RWPE1 (cell line): ENCODE results near the gene DSCAM.

Experiments
- CTCF ChIA-PET: fragments of 350-600 bp; sonication (Branson Sonifier 250); formaldehyde crosslinking; extraction: SDS; loops from one replicate; lab custom pipeline; 2021; lab: Yijun Ruan, JAX
- POLR2A ChIA-PET: fragments of 400-600 bp; formaldehyde crosslinking; extraction: SDS; loops from one replicate; lab custom pipeline; 2020; ENCODE audit warnings: antibody characterized with exemption; ENCODE audit not compliant: low non-redundant PET; lab: Yijun Ruan, JAX
- DNase-seq: peaks from one replicate; pipeline ENCODE4 v3.0.0; 2012; ENCODE audit warnings: low spot score
- H3K27ac ChIP-seq: fragments of 450-650 bp; 2 replicates; pipeline ENCODE4 v1.5.1; 2017
- CTCF ChIP-seq: fragments of 450-650 bp; conservative IDR thresholded peaks from 2 replicates; pipeline ENCODE4 v1.5.1; 2017; ENCODE audit warnings: low read depth, mild to moderate bottlenecking

The DSCAM gene

GRCh38 chr21:40871099-40871498 lies 24.1 kb upstream of the DSCAM start:
- ChIA-PET CTCF (interaction anchor here (0.6 kb wide), 1 partner anchor 8 kb away, joined by 3 read pairs; no protein-coding TSS in a partner anchor), POLR2A (no interaction called here)
- no peak for DNase-seq
- H3K27ac ChIP-seq, result no peak overlapping the region
- TF ChIP-seq CTCF, result no peak

- no peak for TF ChIP-seq CTCF
- ChIA-PET CTCF (no interaction called here), POLR2A (no interaction called here)
- H3K27ac ChIP-seq, result no peak overlapping the region
- DNase-seq, result no peak
Observed at GRCh38 chr21:40863839-40864238, 16.9 kb upstream of the DSCAM start.

GRCh38 chr21:40858517-40858916 lies 11.6 kb upstream of the DSCAM start:
- H3K27ac ChIP-seq, result no peak overlapping the region
- DNase-seq, result no peak
- ChIA-PET CTCF (no interaction called here), POLR2A (no interaction called here)
- no peak for TF ChIP-seq CTCF

GRCh38 chr21:40853956-40854688 lies 7.2 kb upstream of the DSCAM start:
- POLR2A ChIA-PET, result no interaction called here
- no peak for TF ChIP-seq CTCF
- CTCF ChIA-PET, result interaction anchor here (0.6 kb wide), 1 partner anchor 34 kb away, joined by 4 read pairs; no protein-coding TSS in a partner anchor
- DNase-seq, result no peak
- H3K27ac ChIP-seq, result no peak overlapping the region

GRCh38 chr21:40852563-40852962 lies 5.6 kb upstream of the DSCAM start:
- DNase-seq, result no peak
- CTCF ChIA-PET, result interaction anchor here (0.6 kb wide), 1 partner anchor 52 kb away, joined by 3 read pairs; no protein-coding TSS in a partner anchor

GRCh38 chr21:40851749-40852148 lies 4.8 kb upstream of the DSCAM start:
- DNase-seq, result no peak
- no peak overlapping the region for H3K27ac ChIP-seq
- TF ChIP-seq CTCF, result no peak
- ChIA-PET CTCF (no interaction called here), POLR2A (no interaction called here)

More at GRCh38 chr21:40852563-40852962, 5.6 kb upstream of the DSCAM start:
- POLR2A ChIA-PET, result no interaction called here
- H3K27ac ChIP-seq, result no peak overlapping the region
- TF ChIP-seq CTCF, result no peak
